Right hindlimb (tissue), 1 donor: ENCODE results near the gene PTGFRN.

Experiments used
- DNase-seq: peaks from one replicate; pipeline ENCODE4 v3.0.0-alpha.2; 2018

PTGFRN gene

DNA sequence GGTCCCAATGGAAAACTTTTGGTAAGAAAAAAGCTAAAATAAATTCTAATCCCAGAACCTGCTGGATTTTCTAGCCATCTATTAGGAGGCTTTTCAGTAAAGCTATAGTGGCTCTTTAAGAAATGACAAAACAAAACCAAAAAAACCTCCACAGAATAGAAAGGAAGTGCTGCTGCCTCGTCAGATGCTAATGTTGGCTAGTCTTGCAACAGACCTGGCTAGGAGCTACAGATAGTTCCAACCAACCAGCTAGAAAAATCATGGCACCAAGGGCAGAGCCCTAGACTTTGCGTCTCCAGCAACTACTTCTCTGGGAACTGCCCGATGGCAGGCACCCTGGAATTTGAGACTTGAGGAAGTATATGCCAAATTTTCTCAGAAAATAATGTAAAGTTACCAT lies 99.4 kb downstream of the PTGFRN start:
- DNase-seq, result no peak

DNA sequence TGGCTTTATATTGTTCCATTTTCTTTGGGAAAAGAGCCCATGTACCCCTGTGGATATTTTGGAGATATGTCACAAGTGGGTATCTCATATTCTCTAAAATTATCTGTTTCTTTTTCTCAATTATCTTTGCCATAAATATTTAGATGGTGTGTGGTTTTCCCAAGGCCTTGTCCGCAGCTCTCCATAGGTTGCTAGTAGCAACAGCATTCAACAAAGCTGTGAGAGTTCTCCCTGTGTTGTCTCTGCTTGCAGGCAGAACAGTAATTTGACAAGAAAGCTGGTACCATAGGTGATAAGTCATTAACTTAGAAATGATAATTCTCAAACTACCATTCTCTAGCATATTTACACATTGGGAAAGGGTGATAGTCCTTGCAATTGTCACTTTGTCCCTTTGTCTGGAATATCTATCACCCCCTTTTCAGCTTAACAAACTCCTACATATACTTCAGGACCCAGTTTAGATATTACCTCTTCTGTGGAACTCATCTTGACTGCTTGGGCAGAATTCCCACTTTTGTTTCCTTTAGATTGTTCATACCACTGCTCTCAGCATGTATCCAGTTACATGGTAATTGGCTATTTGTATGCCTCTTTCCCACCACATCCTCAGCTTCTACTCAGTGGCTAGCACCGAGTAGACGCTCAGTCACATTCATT lies 100.7 kb downstream of the PTGFRN start:
- DNase-seq, result no peak

- no peak for DNase-seq
Observed at GRCh38 chr1:117011334-117011733, 101.6 kb downstream of the PTGFRN start.

- no peak for DNase-seq
Observed at GRCh38 chr1:117013309-117013858, 103.7 kb downstream of the PTGFRN start.

DNA sequence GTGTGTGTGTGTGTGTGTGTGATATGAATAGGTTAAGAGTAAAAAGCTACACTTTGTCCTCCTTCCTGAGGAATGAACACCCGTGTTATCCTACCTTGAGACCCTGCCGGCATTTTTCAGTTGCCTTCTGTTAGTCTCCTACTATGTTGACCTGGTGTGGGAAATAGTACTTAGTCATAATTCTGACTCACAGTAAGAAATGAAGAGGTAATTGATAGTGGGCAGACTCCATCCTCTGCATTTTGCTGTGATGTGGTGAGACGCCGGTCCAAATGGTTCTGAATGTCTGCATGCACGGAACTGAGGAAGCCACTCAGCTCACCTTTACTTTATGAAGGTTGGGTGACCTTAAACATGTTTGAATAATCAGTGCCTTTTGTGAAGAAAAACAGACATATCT lies 104.5 kb downstream of the PTGFRN start:
- no peak for DNase-seq

DNA sequence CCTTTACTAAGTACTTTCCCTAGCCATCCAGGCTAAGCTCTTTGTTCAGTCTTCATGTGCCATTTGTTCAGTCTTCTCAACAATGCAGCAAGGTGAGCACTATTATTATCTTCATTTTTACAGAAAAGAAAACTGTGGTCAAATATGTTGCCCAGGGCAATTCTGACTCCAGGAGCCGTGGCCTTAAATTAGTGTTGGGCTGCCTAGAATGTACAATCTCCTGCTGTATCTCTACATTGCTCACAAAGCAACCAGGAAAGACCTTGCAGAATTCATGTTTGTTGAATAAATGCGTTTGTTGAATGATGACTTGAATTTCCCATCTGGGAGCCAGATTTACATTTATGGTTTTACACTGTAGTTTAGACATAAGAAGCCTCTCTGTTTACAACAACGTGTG lies 106.0 kb downstream of the PTGFRN start:
- DNase-seq, result no peak

DNA sequence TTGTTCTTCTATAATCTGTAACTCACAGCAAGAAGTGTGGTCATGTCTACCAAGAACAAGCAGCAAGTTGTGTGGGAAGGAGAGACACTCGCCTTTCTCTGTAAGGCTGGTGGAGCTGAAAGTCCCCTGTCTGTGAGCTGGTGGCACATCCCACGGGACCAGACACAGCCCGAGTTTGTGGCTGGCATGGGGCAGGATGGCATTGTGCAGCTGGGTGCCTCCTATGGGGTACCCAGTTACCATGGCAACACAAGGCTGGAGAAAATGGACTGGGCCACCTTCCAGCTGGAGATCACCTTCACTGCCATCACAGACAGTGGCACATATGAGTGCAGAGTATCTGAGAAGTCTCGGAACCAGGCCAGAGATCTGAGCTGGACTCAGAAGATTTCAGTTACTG lies 107.3 kb downstream of the PTGFRN start:
- no peak for DNase-seq

DNA sequence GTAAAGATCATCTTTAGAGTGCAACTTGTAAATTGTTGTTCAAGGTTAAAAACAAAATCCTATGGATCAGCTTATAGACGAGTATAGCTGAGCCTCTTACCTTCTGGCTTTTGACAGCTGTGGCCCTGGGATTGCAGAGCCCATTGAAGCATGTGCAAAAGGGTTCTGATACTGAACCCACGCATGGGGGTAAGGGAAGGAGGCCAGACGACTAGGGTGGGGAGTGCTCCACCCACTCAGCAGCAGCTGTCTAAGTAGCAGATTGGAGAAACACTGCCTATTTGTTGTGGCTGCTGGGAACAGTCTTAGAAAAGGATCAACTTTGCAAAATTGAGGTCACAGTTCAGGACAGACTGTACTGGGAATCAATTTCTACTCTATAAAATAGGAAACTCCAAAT lies 107.9 kb downstream of the PTGFRN start:
- no peak for DNase-seq

GRCh38 chr1:117020526-117021156 lies 110.9 kb downstream of the PTGFRN start:
- no peak for DNase-seq

GRCh38 chr1:117022114-117022513 lies 112.4 kb downstream of the PTGFRN start:
- DNase-seq, result no peak

- no peak for DNase-seq
Observed at GRCh38 chr1:117025568-117025967, 115.9 kb downstream of the PTGFRN start.

- no peak for DNase-seq
Observed at GRCh38 chr1:117026361-117026760, 116.6 kb downstream of the PTGFRN start.

- no peak for DNase-seq
Observed at GRCh38 chr1:117029685-117030084, 120.0 kb downstream of the PTGFRN start.

DNA sequence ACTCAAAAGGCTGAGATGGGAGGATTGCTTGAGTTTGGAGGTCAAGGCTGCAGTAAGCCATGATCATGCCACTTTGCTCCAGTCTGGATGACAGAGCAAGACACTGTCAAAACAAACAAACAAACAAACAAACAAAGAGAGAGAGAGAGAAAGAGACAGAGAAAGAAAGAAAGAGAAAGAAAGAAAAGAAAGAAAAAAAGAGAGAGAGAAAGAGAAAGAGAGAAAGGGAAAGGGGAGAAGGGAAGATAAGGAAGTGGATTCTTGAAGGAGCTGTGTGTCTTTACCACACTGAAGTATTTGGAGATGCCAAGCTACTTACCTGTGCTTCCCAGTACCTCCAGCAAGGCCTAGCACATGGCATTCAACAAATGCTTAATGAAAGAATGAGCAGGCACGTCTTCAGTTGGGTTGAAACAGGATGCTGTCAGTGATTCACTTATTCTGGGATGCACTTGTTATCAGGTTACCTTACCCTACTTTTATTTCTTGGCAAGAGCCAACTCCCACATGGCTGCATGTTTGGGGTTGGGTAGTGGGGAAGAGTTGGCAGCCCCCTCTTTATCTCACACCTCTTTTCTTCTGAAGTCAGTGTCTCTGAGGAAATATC lies 120.7 kb downstream of the PTGFRN start:
- DNase-seq, result no peak

DNA sequence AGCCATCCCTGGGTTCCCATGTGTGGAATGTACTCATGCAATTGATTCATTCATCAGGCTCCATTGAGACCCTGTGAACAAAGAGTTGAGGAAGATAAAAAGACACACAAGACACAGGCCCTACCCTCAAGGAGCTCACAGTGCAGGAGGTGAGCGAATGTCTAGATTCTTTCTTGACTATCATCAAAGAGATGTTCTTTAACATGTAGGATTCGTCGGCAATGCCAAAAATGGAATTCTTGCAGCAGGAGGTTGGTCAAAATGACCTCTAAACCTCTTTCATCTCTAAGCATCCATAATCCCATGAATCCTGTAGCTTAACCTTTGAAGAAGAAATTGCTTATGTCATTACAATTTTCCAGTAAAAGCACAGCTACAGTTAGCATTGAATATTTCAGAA lies 122.5 kb downstream of the PTGFRN start:
- DNase-seq, result no peak

GRCh38 chr1:117032681-117033539 lies 123.2 kb downstream of the PTGFRN start:
- peak; percentile 56 for DNase-seq

DNA sequence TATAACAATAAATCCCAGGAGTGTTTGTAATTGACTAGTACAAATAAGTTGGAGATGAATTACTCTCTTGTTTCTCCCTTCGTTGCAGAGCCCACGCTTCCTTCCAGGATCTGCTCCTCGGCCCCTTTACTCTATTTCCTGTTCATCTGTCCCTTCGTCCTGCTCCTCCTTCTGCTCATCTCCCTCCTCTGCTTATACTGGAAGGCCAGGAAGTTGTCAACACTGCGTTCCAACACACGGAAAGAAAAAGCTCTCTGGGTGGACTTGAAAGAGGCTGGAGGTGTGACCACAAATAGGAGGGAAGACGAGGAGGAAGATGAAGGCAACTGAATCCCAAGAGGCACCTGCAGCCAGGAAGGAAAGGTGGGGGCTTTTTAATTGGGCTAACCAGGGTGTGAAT lies 124.1 kb downstream of the PTGFRN start:
- no peak for DNase-seq

DNA sequence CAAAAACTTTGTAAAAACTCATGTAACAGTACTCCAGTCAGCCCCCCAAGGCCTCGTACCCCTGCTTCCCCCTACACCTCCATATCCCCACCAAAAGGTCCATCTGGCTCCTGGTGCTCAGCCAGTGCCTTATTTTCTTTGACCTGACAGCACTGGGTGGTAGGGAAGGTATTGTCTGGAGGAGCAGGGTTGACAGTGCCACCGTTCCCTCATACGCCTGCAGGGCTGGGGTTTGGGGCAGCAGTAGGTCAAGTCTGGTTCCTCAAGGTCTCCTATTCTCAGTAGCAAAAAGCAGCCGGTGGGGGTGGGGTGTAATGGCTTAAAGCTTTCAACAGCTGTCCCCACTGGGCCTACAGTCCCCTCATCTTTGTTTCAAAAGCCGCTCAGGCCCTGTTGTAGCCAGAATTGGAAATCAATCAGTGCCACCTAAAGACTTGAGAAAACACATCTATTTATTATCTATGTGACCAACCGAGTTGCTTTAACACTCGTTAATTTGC lies 125.1 kb downstream of the PTGFRN start:
- DNase-seq, result no peak

GRCh38 chr1:117036018-117036461 lies 126.3 kb downstream of the PTGFRN start:
- DNase-seq, result no peak

DNA sequence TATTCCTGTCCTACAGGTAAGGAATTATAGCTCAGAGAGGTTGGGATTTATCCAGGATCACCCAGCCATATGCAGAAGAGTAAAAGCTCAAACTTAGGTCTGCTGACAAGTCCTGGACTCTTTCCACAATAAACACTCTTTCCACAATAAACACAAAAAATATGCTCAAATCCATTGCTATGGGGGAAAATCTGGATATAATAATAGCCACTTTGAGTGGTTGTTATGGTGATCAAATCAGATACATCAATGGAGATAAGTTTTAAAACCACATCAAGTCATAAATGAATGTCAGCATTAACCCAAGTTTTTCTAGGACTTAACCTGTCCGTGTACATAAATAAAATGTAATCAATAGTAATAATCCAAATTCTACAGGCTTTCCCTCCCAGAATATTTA lies 128.1 kb downstream of the PTGFRN start:
- no peak for DNase-seq

DNA sequence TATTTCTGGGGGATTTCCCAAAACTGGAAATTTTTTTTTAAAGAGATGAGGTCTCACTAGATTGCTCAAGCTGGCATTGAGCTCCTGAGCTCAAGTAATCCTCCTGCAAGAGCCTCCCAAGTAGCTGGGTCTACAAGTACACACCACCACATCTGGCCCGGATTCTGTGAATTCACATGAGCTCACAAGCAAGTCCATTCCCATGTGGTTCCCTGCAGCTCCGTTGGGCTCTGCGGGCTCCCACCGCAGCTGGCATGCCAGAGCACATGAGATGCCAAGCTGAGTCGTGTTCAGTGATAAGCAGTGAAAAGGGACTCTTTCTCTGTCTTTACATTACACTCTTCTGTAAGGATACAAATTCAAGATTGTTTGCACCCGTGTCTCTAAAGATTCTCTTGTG lies 128.5 kb downstream of the PTGFRN start:
- no peak for DNase-seq
